ENCODE data around the gene SLC25A17. TPM values are rescaled to one million over a fixed set of nuclear protein-coding genes. Genes with fewer than 3 reads are reported as not detected.

SLC25A17 gene
- total RNA-seq, 4 donors from 2014 or later: 5.7 to 17.0 (median 12.2) TPM

DNA sequence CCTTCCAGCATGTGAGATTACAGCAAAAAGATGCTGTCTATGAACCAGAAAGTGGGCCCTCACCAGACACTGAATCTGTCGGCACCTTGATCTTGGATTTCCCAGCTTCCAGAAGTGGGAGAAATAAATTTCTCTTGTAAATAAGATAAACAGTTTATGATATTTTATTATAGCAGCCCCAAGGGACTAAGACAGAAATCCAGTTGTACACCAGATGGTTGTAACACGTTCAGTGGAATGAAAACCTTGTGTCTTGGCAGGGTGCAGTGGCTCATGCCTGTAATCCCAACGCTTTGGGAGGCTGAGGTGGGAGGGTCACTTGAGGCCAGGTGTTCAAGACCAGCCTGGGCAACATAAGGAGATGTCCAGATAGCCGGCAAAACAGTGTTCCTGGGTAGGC lies 78.0 kb downstream of the SLC25A17 start:
- no peaks in the 10 kb centered on the region for H3K36me3 ChIP-seq
- no peak for ATAC-seq

DNA sequence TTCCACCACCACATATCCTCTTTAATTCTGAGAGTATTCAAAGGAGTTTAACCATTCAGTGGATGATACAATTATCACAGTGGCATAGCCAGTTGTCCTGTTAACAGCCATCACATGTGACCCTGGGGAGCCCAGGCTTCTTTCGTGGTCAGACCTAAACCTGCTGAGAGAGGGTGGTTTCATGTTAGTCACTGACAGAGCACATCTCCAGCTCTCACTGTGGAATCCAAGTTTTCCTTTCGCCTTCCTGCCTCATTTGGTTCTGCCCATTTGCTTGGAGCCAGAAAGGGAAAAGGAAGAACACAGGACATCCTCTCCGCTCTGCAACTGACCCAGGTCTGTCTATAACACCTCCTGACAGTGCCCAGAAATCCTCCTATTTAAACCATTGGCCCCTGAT lies 79.4 kb downstream of the SLC25A17 start:
- Histone ChIP-seq H3K27ac (no peak overlapping the region), H3K4me1 (peaks cover 0 to 5% (median 0%) of the 10 kb centered on the region in 3 donors), H3K27me3 (no peaks in the 10 kb centered on the region), H3K36me3 (no peaks in the 10 kb centered on the region), H3K4me3 (no peak overlapping the region), H3K9me3 (no peaks in the 10 kb centered on the region)
- ATAC-seq: peak; percentile 36
- TF ChIP-seq POLR2A (IDR thresholded peaks at IDR 0.05): no peak
- TF ChIP-seq, protein P1, sequence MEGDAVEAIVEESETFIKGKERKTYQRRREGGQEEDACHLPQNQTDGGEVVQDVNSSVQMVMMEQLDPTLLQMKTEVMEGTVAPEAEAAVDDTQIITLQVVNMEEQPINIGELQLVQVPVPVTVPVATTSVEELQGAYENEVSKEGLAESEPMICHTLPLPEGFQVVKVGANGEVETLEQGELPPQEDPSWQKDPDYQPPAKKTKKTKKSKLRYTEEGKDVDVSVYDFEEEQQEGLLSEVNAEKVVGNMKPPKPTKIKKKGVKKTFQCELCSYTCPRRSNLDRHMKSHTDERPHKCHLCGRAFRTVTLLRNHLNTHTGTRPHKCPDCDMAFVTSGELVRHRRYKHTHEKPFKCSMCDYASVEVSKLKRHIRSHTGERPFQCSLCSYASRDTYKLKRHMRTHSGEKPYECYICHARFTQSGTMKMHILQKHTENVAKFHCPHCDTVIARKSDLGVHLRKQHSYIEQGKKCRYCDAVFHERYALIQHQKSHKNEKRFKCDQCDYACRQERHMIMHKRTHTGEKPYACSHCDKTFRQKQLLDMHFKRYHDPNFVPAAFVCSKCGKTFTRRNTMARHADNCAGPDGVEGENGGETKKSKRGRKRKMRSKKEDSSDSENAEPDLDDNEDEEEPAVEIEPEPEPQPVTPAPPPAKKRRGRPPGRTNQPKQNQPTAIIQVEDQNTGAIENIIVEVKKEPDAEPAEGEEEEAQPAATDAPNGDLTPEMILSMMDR (IDR thresholded peaks at IDR 0.05): no peak
- no peak for TF ChIP-seq POLR2AphosphoS5 (IDR thresholded peaks at IDR 0.05)
- no peak for TF ChIP-seq EP300 (IDR thresholded peaks at IDR 0.05)
- WGBS, 2 donors (ENCODE audit: low coverage in 1 of 2): 49 to 50% methylated on average over 2 to 3 of the region's 3 CpGs

More for the DNA sequence above, 78.0 kb downstream of the SLC25A17 start:
- Histone ChIP-seq H3K9me3 (no peaks in the 10 kb centered on the region), H3K4me3 (no peak overlapping the region), H3K27me3 (no peaks in the 10 kb centered on the region), H3K4me1 (peaks cover 0 to 5% (median 0%) of the 10 kb centered on the region in 3 donors), H3K27ac (no peak overlapping the region)
- TF ChIP-seq, protein P1 (IDR thresholded peaks at IDR 0.05): no peak
- whole genome bisulfite sequencing, 2 donors (ENCODE audit: low coverage in 1 of 2): 52 to 55% methylated on average over 4 of the region's 4 CpGs

DNA sequence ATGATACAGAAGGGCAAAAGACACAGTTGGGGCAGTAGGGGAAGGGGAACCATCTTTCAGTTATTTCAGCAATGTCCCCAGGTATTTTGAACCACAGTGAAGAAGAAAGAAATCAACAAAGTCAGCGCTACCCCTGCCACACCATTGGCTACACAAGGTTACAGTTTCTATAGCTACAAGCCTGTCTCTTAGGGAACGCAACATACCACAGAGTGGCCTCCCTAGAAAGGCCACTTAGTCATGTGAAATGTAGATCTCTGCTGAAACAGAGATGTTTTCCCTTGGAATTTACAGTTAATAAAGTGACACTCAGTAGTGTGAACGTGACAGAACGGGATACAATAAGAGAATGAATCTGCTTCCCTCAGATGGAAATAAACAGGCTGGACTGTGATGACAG lies 85.2 kb downstream of the SLC25A17 start:
- no peak for ATAC-seq
- WGBS, 2 donors (ENCODE audit: low coverage in 1 of 2): 87 to 92% methylated on average over 3 to 4 of the region's 4 CpGs
- no peak overlapping the region for H3K27ac ChIP-seq

DNA sequence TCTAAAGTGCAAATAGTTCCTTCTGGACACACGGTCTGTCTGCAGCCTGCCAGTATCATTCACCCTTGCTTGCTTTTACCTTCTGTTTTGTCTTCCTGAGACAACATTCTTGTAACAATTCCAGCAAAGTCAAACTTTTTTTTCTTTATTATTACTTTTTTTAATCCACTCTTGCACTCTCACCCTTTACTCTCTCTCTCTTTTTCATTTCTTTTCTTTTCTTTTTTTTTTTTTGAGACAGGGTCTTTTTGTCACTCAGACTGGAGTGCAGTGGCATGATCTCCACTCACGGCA lies 86.2 kb downstream of the SLC25A17 start:
- Histone ChIP-seq H3K27ac (no peak overlapping the region), H3K4me3 (no peak overlapping the region)
- WGBS, 2 donors (ENCODE audit: low coverage in 1 of 2): 54 to 56% methylated on average over 2 of the region's 2 CpGs

More for the DNA sequence above, 85.2 kb downstream of the SLC25A17 start:
- TF ChIP-seq, protein P1 (IDR thresholded peaks at IDR 0.05): no peak
- TF ChIP-seq EP300 (IDR thresholded peaks at IDR 0.05): no peak
- Histone ChIP-seq H3K27me3 (no peaks in the 10 kb centered on the region), H3K9me3 (no peaks in the 10 kb centered on the region), H3K4me3 (no peak overlapping the region), H3K36me3 (no peaks in the 10 kb centered on the region), H3K4me1 (peaks cover 0 to 15% (median 0%) of the 10 kb centered on the region in 3 donors)

DNA sequence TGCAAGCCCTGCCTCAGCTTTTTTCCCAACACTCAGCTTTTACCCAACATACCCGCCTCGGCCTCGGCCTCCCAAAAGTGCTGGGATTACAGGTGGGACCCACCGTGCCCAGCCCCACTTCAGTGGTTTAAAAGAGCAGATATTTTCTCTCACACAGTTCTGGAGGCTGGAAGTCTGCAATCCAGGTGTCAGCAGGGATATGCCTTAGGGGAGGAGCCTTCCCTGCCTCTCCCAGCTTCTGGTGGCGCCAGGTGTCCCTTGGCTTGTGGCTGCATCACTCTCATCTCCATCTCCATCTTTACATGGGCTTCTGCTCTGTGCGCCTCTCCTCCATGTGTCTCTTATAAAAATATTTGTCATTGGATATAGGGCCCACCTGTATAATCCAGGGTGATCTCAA lies 89.9 kb downstream of the SLC25A17 start:
- H3K27ac ChIP-seq: no peak overlapping the region
- H3K36me3 ChIP-seq: no peaks in the 10 kb centered on the region
- ATAC-seq: no peak
- WGBS, 2 donors (ENCODE audit: low coverage in 1 of 2): 77% methylated on average over 6 of the region's 6 CpGs; no CpG with 5 or more reads in 1 of the 2 donors
- no peak overlapping the region for H3K4me3 ChIP-seq
- peaks cover 0 to 15% (median 0%) of the 10 kb centered on the region in 3 donors for H3K4me1 ChIP-seq
- TF ChIP-seq POLR2AphosphoS5 (IDR thresholded peaks at IDR 0.05) (no peak), POLR2A (IDR thresholded peaks at IDR 0.05) (no peak), EP300 (IDR thresholded peaks at IDR 0.05) (no peak)
- TF ChIP-seq, protein P1 (IDR thresholded peaks at IDR 0.05): no peak
- H3K9me3 ChIP-seq: no peaks in the 10 kb centered on the region
- no peaks in the 10 kb centered on the region for H3K27me3 ChIP-seq

More for the DNA sequence above, 86.2 kb downstream of the SLC25A17 start:
- no peaks in the 10 kb centered on the region for H3K27me3 ChIP-seq
- TF ChIP-seq POLR2AphosphoS5 (IDR thresholded peaks at IDR 0.05) (no peak), POLR2A (IDR thresholded peaks at IDR 0.05) (no peak), EP300 (IDR thresholded peaks at IDR 0.05) (no peak)
- TF ChIP-seq, protein P1 (IDR thresholded peaks at IDR 0.05): no peak
- no peaks in the 10 kb centered on the region for H3K9me3 ChIP-seq
- H3K4me1 ChIP-seq: peaks cover 0 to 15% (median 0%) of the 10 kb centered on the region in 3 donors
- H3K36me3 ChIP-seq: no peaks in the 10 kb centered on the region
- no peak for ATAC-seq
